ENCODE results near the gene PRTFDC1.

The PRTFDC1 gene

GRCh38 chr10:24952143-24952706 lies at the start of gene PRTFDC1:
Gene PRTFDC1 (minus strand): TSS chr10:24952606. CDS start chr10:24952575, 31 bp downstream.
- peak within 1 kb of the TSS; percentile 95 for H3K9ac ChIP-seq
- H3K4me3 ChIP-seq (IDR thresholded peaks at IDR 0.05; ENCODE audit: insufficient read depth, low read depth, low read length), result no peak within 1 kb of the TSS
- peak within 1 kb of the TSS; percentile 99 for H3K4me2 ChIP-seq
- peaks cover 27% of the 10 kb centered on the region for H3K4me1 ChIP-seq (ENCODE audit: low read depth, poor library complexity, severe bottlenecking)
- peak within 1 kb of the TSS; percentile 91 for H3K27ac ChIP-seq
- H2AFZ ChIP-seq (ENCODE audit: low read depth), result peak within 1 kb of the TSS; percentile 96
- H3K36me3 ChIP-seq (ENCODE audit: insufficient read depth), result no peaks in the 10 kb centered on the region
- no peaks in the 10 kb centered on the region for H4K20me1 ChIP-seq (ENCODE audit: insufficient read depth)
- TF ChIP-seq, protein P1, sequence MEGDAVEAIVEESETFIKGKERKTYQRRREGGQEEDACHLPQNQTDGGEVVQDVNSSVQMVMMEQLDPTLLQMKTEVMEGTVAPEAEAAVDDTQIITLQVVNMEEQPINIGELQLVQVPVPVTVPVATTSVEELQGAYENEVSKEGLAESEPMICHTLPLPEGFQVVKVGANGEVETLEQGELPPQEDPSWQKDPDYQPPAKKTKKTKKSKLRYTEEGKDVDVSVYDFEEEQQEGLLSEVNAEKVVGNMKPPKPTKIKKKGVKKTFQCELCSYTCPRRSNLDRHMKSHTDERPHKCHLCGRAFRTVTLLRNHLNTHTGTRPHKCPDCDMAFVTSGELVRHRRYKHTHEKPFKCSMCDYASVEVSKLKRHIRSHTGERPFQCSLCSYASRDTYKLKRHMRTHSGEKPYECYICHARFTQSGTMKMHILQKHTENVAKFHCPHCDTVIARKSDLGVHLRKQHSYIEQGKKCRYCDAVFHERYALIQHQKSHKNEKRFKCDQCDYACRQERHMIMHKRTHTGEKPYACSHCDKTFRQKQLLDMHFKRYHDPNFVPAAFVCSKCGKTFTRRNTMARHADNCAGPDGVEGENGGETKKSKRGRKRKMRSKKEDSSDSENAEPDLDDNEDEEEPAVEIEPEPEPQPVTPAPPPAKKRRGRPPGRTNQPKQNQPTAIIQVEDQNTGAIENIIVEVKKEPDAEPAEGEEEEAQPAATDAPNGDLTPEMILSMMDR (conservative IDR thresholded peaks at IDR 0.05; ENCODE audit: low read depth, low read length), result no peak; the same call in 1 of the 2 replicates
- no peaks in the 10 kb centered on the region for H3K27me3 ChIP-seq (ENCODE audit: insufficient read depth, low read depth)
- H3K79me2 ChIP-seq (ENCODE audit: insufficient read depth, low read depth), result no peaks in the 10 kb centered on the region

- H3K9ac ChIP-seq, result no peak overlapping the region
- no peak overlapping the region for H3K4me3 ChIP-seq (IDR thresholded peaks at IDR 0.05; ENCODE audit: insufficient read depth, low read depth, low read length)
- H3K27ac ChIP-seq, result no peak overlapping the region
- no peaks in the 10 kb centered on the region for H3K4me1 ChIP-seq (ENCODE audit: low read depth, poor library complexity, severe bottlenecking)
- no peaks in the 10 kb centered on the region for H3K36me3 ChIP-seq (ENCODE audit: insufficient read depth)
- H3K79me2 ChIP-seq (ENCODE audit: insufficient read depth, low read depth), result no peaks in the 10 kb centered on the region
- no peaks in the 10 kb centered on the region for H3K27me3 ChIP-seq (ENCODE audit: insufficient read depth, low read depth)
- H3K4me2 ChIP-seq, result no peak overlapping the region
- TF ChIP-seq, protein P1 (conservative IDR thresholded peaks at IDR 0.05; ENCODE audit: low read depth, low read length), result no peak
- no peak overlapping the region for H2AFZ ChIP-seq (ENCODE audit: low read depth)
- no peaks in the 10 kb centered on the region for H4K20me1 ChIP-seq (ENCODE audit: insufficient read depth)
Observed at GRCh38 chr10:24998044-24998443, 45.6 kb upstream of the PRTFDC1 start.

DNA sequence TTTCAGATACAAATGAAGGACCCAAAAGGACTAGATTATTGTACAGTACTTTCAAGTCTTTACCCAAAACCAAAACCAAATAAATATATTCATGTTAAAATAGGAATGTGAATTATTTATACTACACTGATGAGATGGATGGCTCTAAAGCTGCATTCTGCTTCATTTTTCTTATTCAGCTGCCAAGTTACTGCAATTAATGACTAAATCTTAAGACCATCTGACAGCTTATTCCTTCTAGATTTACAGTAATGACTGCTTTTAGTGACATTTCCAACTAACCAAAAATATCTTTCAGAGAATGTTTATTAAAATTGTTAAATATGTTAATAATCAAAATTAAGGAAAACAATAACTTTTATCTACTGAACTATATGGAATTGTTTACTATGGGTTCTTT lies 42.7 kb upstream of the PRTFDC1 start:
- no peak overlapping the region for H2AFZ ChIP-seq (ENCODE audit: low read depth)
- TF ChIP-seq, protein P1 (conservative IDR thresholded peaks at IDR 0.05; ENCODE audit: low read depth, low read length), result no peak

GRCh38 chr10:24993237-24993958 lies 41.0 kb upstream of the PRTFDC1 start:
- Histone ChIP-seq H3K4me3 (IDR thresholded peaks at IDR 0.05; ENCODE audit: insufficient read depth, low read depth, low read length) (no peak overlapping the region), H3K9ac (no peak overlapping the region), H3K27ac (no peak overlapping the region), H3K4me2 (no peak overlapping the region), H2AFZ (ENCODE audit: low read depth) (no peak overlapping the region), H3K27me3 (ENCODE audit: insufficient read depth, low read depth) (no peaks in the 10 kb centered on the region), H4K20me1 (ENCODE audit: insufficient read depth) (no peaks in the 10 kb centered on the region), H3K4me1 (ENCODE audit: low read depth, poor library complexity, severe bottlenecking) (no peaks in the 10 kb centered on the region), H3K36me3 (ENCODE audit: insufficient read depth) (no peaks in the 10 kb centered on the region), H3K79me2 (ENCODE audit: insufficient read depth, low read depth) (no peaks in the 10 kb centered on the region)
- TF ChIP-seq, protein P1 (conservative IDR thresholded peaks at IDR 0.05; ENCODE audit: low read depth, low read length), result no peak

More for the DNA sequence above, 42.7 kb upstream of the PRTFDC1 start:
- Histone ChIP-seq H3K27me3 (ENCODE audit: insufficient read depth, low read depth) (no peaks in the 10 kb centered on the region), H3K36me3 (ENCODE audit: insufficient read depth) (no peaks in the 10 kb centered on the region), H3K9ac (no peak overlapping the region), H3K79me2 (ENCODE audit: insufficient read depth, low read depth) (no peaks in the 10 kb centered on the region), H4K20me1 (ENCODE audit: insufficient read depth) (no peaks in the 10 kb centered on the region), H3K4me3 (IDR thresholded peaks at IDR 0.05; ENCODE audit: insufficient read depth, low read depth, low read length) (no peak overlapping the region), H3K27ac (no peak overlapping the region), H3K4me2 (no peak overlapping the region), H3K4me1 (ENCODE audit: low read depth, poor library complexity, severe bottlenecking) (no peaks in the 10 kb centered on the region)

All from KMS-11 (cell line).